ENCODE results near the gene RPL31.

Gene RPL31

GRCh38 chr2:100976061-100976460 is 26.0 kb upstream of the RPL31 start:
- DNase-seq, result no peak

- DNase-seq, result no peak
Measured at GRCh38 chr2:100976645-100977391, 25.3 kb upstream of the RPL31 start.

- no peak for DNase-seq
Measured at GRCh38 chr2:100977511-100977910, 24.6 kb upstream of the RPL31 start.

- no peak for DNase-seq
Measured at GRCh38 chr2:100978582-100979191, 23.4 kb upstream of the RPL31 start.

GRCh38 chr2:100980046-100980445 is 22.0 kb upstream of the RPL31 start:
- DNase-seq, result no peak

GRCh38 chr2:100981011-100981410 is 21.1 kb upstream of the RPL31 start:
- no peak for DNase-seq

- no peak for DNase-seq
Measured at GRCh38 chr2:100982431-100982861, 19.6 kb upstream of the RPL31 start.

GRCh38 chr2:100983201-100983600 is 18.9 kb upstream of the RPL31 start:
- no peak for DNase-seq

- no peak for DNase-seq
Measured at GRCh38 chr2:100983684-100984310, 18.3 kb upstream of the RPL31 start.

GRCh38 chr2:100984892-100985307 is 17.2 kb upstream of the RPL31 start:
- peak; percentile 84 for DNase-seq

GRCh38 chr2:100986157-100986556 is 15.9 kb upstream of the RPL31 start:
- no peak for DNase-seq

GRCh38 chr2:100987536-100987935 is 14.6 kb upstream of the RPL31 start:
- DNase-seq, result no peak

GRCh38 chr2:100987974-100988373 is 14.1 kb upstream of the RPL31 start:
- DNase-seq, result no peak

- DNase-seq, result no peak
Measured at GRCh38 chr2:100988630-100989417, 13.3 kb upstream of the RPL31 start.

- no peak for DNase-seq
Measured at GRCh38 chr2:100989666-100990065, 12.4 kb upstream of the RPL31 start.

GRCh38 chr2:100990166-100990565 is 11.9 kb upstream of the RPL31 start:
- DNase-seq, result no peak

GRCh38 chr2:100990650-100991403 is 11.3 kb upstream of the RPL31 start:
- DNase-seq, result no peak

GRCh38 chr2:100991404-100991773 is 10.7 kb upstream of the RPL31 start:
- no peak for DNase-seq

- no peak for DNase-seq
Measured at GRCh38 chr2:100992262-100992661, 9.8 kb upstream of the RPL31 start.

- DNase-seq, result no peak
Measured at GRCh38 chr2:100993294-100993693, 8.8 kb upstream of the RPL31 start.

GRCh38 chr2:100995309-100996075 is 6.6 kb upstream of the RPL31 start:
- DNase-seq, result no peak

All from CD4-positive, alpha-beta T cell treated with Interleukin-17A for 4 hours (primary cell).